SK-N-SH (cell line): ENCODE measurements around the gene CCDC34. TPM values are rescaled to one million over a fixed set of nuclear protein-coding genes. Genes with fewer than 3 reads are reported as not detected.

Experiments used
- CTCF ChIA-PET: fragments of 300-600, 350-600 bp; formaldehyde crosslinking; extraction: SDS; loops from one replicate; lab custom pipeline; 2021; lab: Yijun Ruan, JAX
- POLR2A ChIA-PET: fragments of 350-600 bp; sonication (Branson Sonifier 250); formaldehyde crosslinking; extraction: SDS; loops from one replicate; lab custom pipeline; 2020; ENCODE audit warnings: antibody characterized with exemption, inconsistent platforms; lab: Yijun Ruan, JAX
- DNase-seq: peaks from one replicate; pipeline ENCODE4 v3.0.0; 2012
- H2AFZ ChIP-seq: fragments of 200-600 bp; sonication (generic); 2 replicates; pipeline ENCODE4 v1.8.1; 2016; ENCODE audit warnings: antibody characterized with exemption, mild to moderate bottlenecking, low read depth
- H3F3A ChIP-seq: fragments of 200-600 bp; sonication (generic); replicated peaks from 2 replicates; pipeline ENCODE3; 2016; ENCODE audit warnings: antibody characterized with exemption, mild to moderate bottlenecking; ENCODE audit not compliant: insufficient read depth
- H3K27ac ChIP-seq, 2 experiments: fragments of 200-500 bp in 1 of 2; fragments of 200-600 bp in 1 of 2; sonication (Bioruptor generic) in 1 of 2; sonication (generic), shearing (Covaris generic) in 1 of 2; 2 replicates each; pipeline versions ENCODE4 v1.5.1 to v1.6.1; 2014 to 2016; ENCODE audit warnings: low read depth in 2 of 2, inconsistent platforms in 1 of 2, low read length in 1 of 2, mild to moderate bottlenecking in 1 of 2, mixed read lengths in 1 of 2
- H3K27me3 ChIP-seq: fragments of 200-600 bp; sonication (generic), shearing (Covaris generic); 2 replicates; pipeline ENCODE4 v1.6.1; 2016; ENCODE audit warnings: mixed run types; ENCODE audit not compliant: insufficient read depth
- H3K36me3 ChIP-seq, 2 experiments: fragments of 200-500 bp in 1 of 2; fragments of 200-600 bp in 1 of 2; sonication (Bioruptor generic) in 1 of 2; sonication (generic) in 1 of 2; replicated peaks in 1 of 2; 2 replicates each; pipeline versions ENCODE3 to v1.5.1; 2014 to 2016; ENCODE audit warnings: low read length in 1 of 2, mild to moderate bottlenecking in 1 of 2; ENCODE audit not compliant: insufficient read depth in 2 of 2, control insufficient read depth in 1 of 2
- H3K4me1 ChIP-seq, 2 experiments: fragments of 200-500 bp in 1 of 2; fragments of 200-600 bp in 1 of 2; sonication (Bioruptor generic) in 1 of 2; sonication (generic), shearing (Covaris generic) in 1 of 2; 2 replicates each; pipeline versions ENCODE4 v1.5.1 to v1.6.1; 2014 to 2016; ENCODE audit warnings: low read depth in 1 of 2, low read length in 1 of 2, mixed run types in 1 of 2; ENCODE audit not compliant: insufficient read depth in 2 of 2, control insufficient read depth in 1 of 2
- H3K4me2 ChIP-seq: fragments of 200-600 bp; sonication (generic), shearing (Covaris generic); 2 replicates; pipeline ENCODE4 v1.6.1; 2017; ENCODE audit warnings: mixed run types
- H3K4me3 ChIP-seq, 2 experiments: fragments of 200-500 bp in 1 of 2; fragments of 200-600 bp in 1 of 2; sonication (Bioruptor generic) in 1 of 2; sonication (generic), shearing (Covaris generic) in 1 of 2; 2 replicates each; pipeline versions ENCODE4 v1.5.1 to v1.8.1; 2014 to 2016; ENCODE audit warnings: low read depth in 2 of 2, inconsistent platforms in 1 of 2, low read length in 1 of 2, mild to moderate bottlenecking in 1 of 2, mixed read lengths in 1 of 2, moderate library complexity in 1 of 2
- H3K79me2 ChIP-seq: fragments of 200-600 bp; sonication (generic); 2 replicates; pipeline ENCODE4 v1.8.1; 2017; ENCODE audit warnings: mild to moderate bottlenecking; ENCODE audit not compliant: insufficient read depth
- H3K9ac ChIP-seq: fragments of 200-600 bp; sonication (generic); 2 replicates; pipeline ENCODE4 v1.6.1; 2017; ENCODE audit warnings: mixed run types
- H3K9me2 ChIP-seq: fragments of 200-600 bp; sonication (generic); 2 replicates; pipeline ENCODE4 v1.6.1; 2017; ENCODE audit warnings: mixed run types
- H3K9me3 ChIP-seq: fragments of 200-600 bp; sonication (generic); 2 replicates; pipeline ENCODE4 v1.6.1; 2017; ENCODE audit warnings: mixed run types, mild to moderate bottlenecking, moderate library complexity
- H4K20me1 ChIP-seq: fragments of 200-600 bp; sonication (generic); 2 replicates; pipeline ENCODE4 v1.6.1; 2017; ENCODE audit warnings: mild to moderate bottlenecking, mixed run types; ENCODE audit not compliant: insufficient read depth
- EZH2phosphoT487 ChIP-seq: fragments of 200-600 bp; sonication (generic); IDR thresholded peaks from 2 replicates; pipeline ENCODE4 v1.6.1; 2017; ENCODE audit warnings: low read depth, mixed run types, mild to moderate bottlenecking, antibody characterized with exemption, moderate library complexity, borderline replicate concordance
- GABPA ChIP-seq: IDR thresholded peaks from 2 replicates; pipeline ENCODE4 v1.4.0; 2012; ENCODE audit warnings: low read depth, mild to moderate bottlenecking
- REST ChIP-seq: IDR thresholded peaks from 2 replicates; pipeline ENCODE4 v1.6.1; 2012; ENCODE audit warnings: mild to moderate bottlenecking, low read depth, low read length, moderate library complexity
- TEAD4 ChIP-seq: IDR thresholded peaks from 2 replicates; pipeline ENCODE4 v1.4.0; 2012; ENCODE audit warnings: mild to moderate bottlenecking, borderline replicate concordance; ENCODE audit not compliant: insufficient read depth
- USF2 ChIP-seq: fragments of 150-350 bp; IDR thresholded peaks from 2 replicates; pipeline ENCODE4 v1.6.1; 2017; ENCODE audit warnings: antibody characterized with exemption, low read length, low read depth, borderline replicate concordance
- ZBTB33 ChIP-seq: IDR thresholded peaks from 2 replicates; pipeline ENCODE4 v1.4.0; 2012; ENCODE audit warnings: low read depth, borderline replicate concordance
- WGBS: methylation state at CpG from one replicate; pipeline ENCODE4 v1.1.6; 2017; ENCODE audit warnings: low lambda C conversion rate; 5-methylcytosine and 5-hydroxymethylcytosine counted together
- polyA plus RNA-seq, 3 experiments: library from polyadenylated mRNA; depleted of rRNA; stranded (reverse); fragments of >200 nt; gene quantifications; 2 replicates each; pipeline ENCODE4 v1.2.3, GENCODE V29; 2012

The CCDC34 gene
- polyA plus RNA-seq, 1 of the 3 experiments (the other 2 are of a cell fraction) = 6.7 TPM

- Histone ChIP-seq H3K27ac (peak overlapping the region in 1 of 2 experiments; percentile 34; a peak in 2 of 4 replicates), H3K27me3 (no peaks in the 10 kb centered on the region), H3K9ac (no peak overlapping the region), H4K20me1 (no peaks in the 10 kb centered on the region), H3K9me2 (no peaks in the 10 kb centered on the region), H3K4me2 (peak overlapping the region; percentile 27; the same call in 1 of the 2 replicates), H3K4me3 (no peak overlapping the region), H3K36me3 (peaks cover 9 to 11% of the 10 kb centered on the region in 2 experiments), H3K9me3 (no peaks in the 10 kb centered on the region), H2AFZ (no peak overlapping the region), H3K79me2 (no peaks in the 10 kb centered on the region), H3K4me1 (peaks cover 0 to 44% of the 10 kb centered on the region in 2 experiments; a peak in 3 of 4 replicates), H3F3A (no peaks in the 10 kb centered on the region)
- 65% methylated on average over 5 of the region's 5 CpGs for WGBS
- TF ChIP-seq REST = no peak
- no peak for TF ChIP-seq GABPA
- TF ChIP-seq ZBTB33 = no peak
- no peak for TF ChIP-seq EZH2phosphoT487
- no peak for TF ChIP-seq USF2
- no peak for TF ChIP-seq TEAD4
- DNase-seq = no peak
- POLR2A ChIA-PET = interaction anchor here (0.7 kb wide), 1 partner anchor 13 kb away, joined by 3 read pairs; no protein-coding TSS in a partner anchor
- CTCF ChIA-PET = interaction anchor here (1.8 kb wide), 1 partner anchor 138 kb away, joined by 6 read pairs; no protein-coding TSS in a partner anchor
Measured at GRCh38 chr11:27347359-27348339, 15.4 kb downstream of the CCDC34 start.
